ENCODE results near the gene SLC7A8.

The SLC7A8 gene

GRCh38 chr14:23093104-23093503 is 90.4 kb downstream of the SLC7A8 start:
- no peak for DNase-seq

- no peak for DNase-seq
Observed at GRCh38 chr14:23091294-23092225, 91.9 kb downstream of the SLC7A8 start.

- DNase-seq, result no peak
Observed at GRCh38 chr14:23090254-23090636, 93.2 kb downstream of the SLC7A8 start.

- no peak for DNase-seq
Observed at GRCh38 chr14:23089498-23090253, 93.8 kb downstream of the SLC7A8 start.

GRCh38 chr14:23086565-23086964 is 96.9 kb downstream of the SLC7A8 start:
- no peak for DNase-seq

- DNase-seq, result no peak
Observed at GRCh38 chr14:23085458-23085857, 98.0 kb downstream of the SLC7A8 start.

- DNase-seq, result no peak
Observed at GRCh38 chr14:23080474-23080873, 103.0 kb downstream of the SLC7A8 start.

- DNase-seq, result no peak
Observed at GRCh38 chr14:23079716-23080115, 103.7 kb downstream of the SLC7A8 start.

GRCh38 chr14:23078692-23079116 is 104.8 kb downstream of the SLC7A8 start:
- DNase-seq, result no peak

GRCh38 chr14:23077962-23078361 is 105.5 kb downstream of the SLC7A8 start:
- DNase-seq, result no peak

GRCh38 chr14:23076785-23077408 is 106.6 kb downstream of the SLC7A8 start:
- no peak for DNase-seq
